ENCODE measurements around the gene DENND5A. TPM values are rescaled to one million over a fixed set of nuclear protein-coding genes. Genes with fewer than 3 reads are reported as not detected.
"Not testable (repeated sequence)": the region's sequence is repeated elsewhere in the genome, so short reads cannot be mapped to it uniquely, and the experiment has no call there.

Gene DENND5A
- polyA plus RNA-seq, 1 donor, result 28.5 TPM

GRCh38 chr11:9266132-9266736 is 1.1 kb upstream of the DENND5A start:
- Histone ChIP-seq H3K4me1 (ENCODE audit: control insufficient read depth, insufficient read depth, low read length) (peaks cover 10% of the 10 kb centered on the region), H3K27ac (ENCODE audit: low read length) (no peak overlapping the region)
- WGBS (ENCODE audit: insufficient coverage, low lambda C conversion rate), result 30% methylated on average over 2 of the region's 13 CpGs

GRCh38 chr11:9264316-9265210 is 587 bp downstream of the DENND5A start:
- no peaks in the 10 kb centered on the region for H3K27me3 ChIP-seq (ENCODE audit: control insufficient read depth, insufficient read depth, low read length)
- peak overlapping the region; percentile 96 for H3K4me3 ChIP-seq (ENCODE audit: low read length)
- peak overlapping the region; percentile 86 for H3K27ac ChIP-seq (ENCODE audit: low read length)
- H3K36me3 ChIP-seq (ENCODE audit: control insufficient read depth, insufficient read depth, low read length), result no peaks in the 10 kb centered on the region
- DNase-seq, result peak; percentile 43 to 73
- H3K4me1 ChIP-seq (ENCODE audit: control insufficient read depth, insufficient read depth, low read length), result peaks cover 10% of the 10 kb centered on the region
- no CpG with 5 or more reads among the region's 76 CpGs for WGBS (ENCODE audit: insufficient coverage, low lambda C conversion rate)
- no peaks in the 10 kb centered on the region for H3K9me3 ChIP-seq (ENCODE audit: control insufficient read depth, low read depth, low read length)

More at GRCh38 chr11:9266132-9266736, 1.1 kb upstream of the DENND5A start:
- DNase-seq, result peak in 1 of 2 donors; percentile 45
- Histone ChIP-seq H3K9me3 (ENCODE audit: control insufficient read depth, low read depth, low read length) (no peaks in the 10 kb centered on the region), H3K27me3 (ENCODE audit: control insufficient read depth, insufficient read depth, low read length) (no peaks in the 10 kb centered on the region), H3K4me3 (ENCODE audit: low read length) (peak overlapping the region; percentile 59), H3K36me3 (ENCODE audit: control insufficient read depth, insufficient read depth, low read length) (no peaks in the 10 kb centered on the region)

GRCh38 chr11:9263840-9264315 is 1.3 kb downstream of the DENND5A start:
- Histone ChIP-seq H3K27me3 (ENCODE audit: control insufficient read depth, insufficient read depth, low read length) (no peaks in the 10 kb centered on the region), H3K27ac (ENCODE audit: low read length) (peak overlapping the region; percentile 86), H3K4me3 (ENCODE audit: low read length) (peak overlapping the region; percentile 96), H3K4me1 (ENCODE audit: control insufficient read depth, insufficient read depth, low read length) (peaks cover 10% of the 10 kb centered on the region), H3K9me3 (ENCODE audit: control insufficient read depth, low read depth, low read length) (no peaks in the 10 kb centered on the region), H3K36me3 (ENCODE audit: control insufficient read depth, insufficient read depth, low read length) (no peaks in the 10 kb centered on the region)
- DNase-seq, result no peak
- WGBS (ENCODE audit: insufficient coverage, low lambda C conversion rate), result 40% methylated on average over 1 of the region's 9 CpGs

GRCh38 chr11:9260838-9261146 is 4.4 kb downstream of the DENND5A start:
- H3K4me3 ChIP-seq (ENCODE audit: low read length); DNase-seq; H3K4me1 ChIP-seq (ENCODE audit: control insufficient read depth, insufficient read depth, low read length); H3K9me3 ChIP-seq (ENCODE audit: control insufficient read depth, low read depth, low read length); H3K27me3 ChIP-seq (ENCODE audit: control insufficient read depth, insufficient read depth, low read length); H3K36me3 ChIP-seq (ENCODE audit: control insufficient read depth, insufficient read depth, low read length); H3K27ac ChIP-seq (ENCODE audit: low read length): not testable (repeated sequence)
- WGBS (ENCODE audit: insufficient coverage, low lambda C conversion rate), result no CpG with 5 or more reads among the region's 2 CpGs

- Histone ChIP-seq H3K4me3 (ENCODE audit: low read length) (no peak overlapping the region), H3K9me3 (ENCODE audit: control insufficient read depth, low read depth, low read length) (no peaks in the 10 kb centered on the region), H3K27me3 (ENCODE audit: control insufficient read depth, insufficient read depth, low read length) (no peaks in the 10 kb centered on the region), H3K4me1 (ENCODE audit: control insufficient read depth, insufficient read depth, low read length) (peaks cover 5% of the 10 kb centered on the region), H3K27ac (ENCODE audit: low read length) (no peak overlapping the region), H3K36me3 (ENCODE audit: control insufficient read depth, insufficient read depth, low read length) (no peaks in the 10 kb centered on the region)
- WGBS (ENCODE audit: insufficient coverage, low lambda C conversion rate), result no CpG with 5 or more reads among the region's 4 CpGs
- no peak for DNase-seq
Observed at GRCh38 chr11:9259981-9260837, 4.9 kb downstream of the DENND5A start.

GRCh38 chr11:9258279-9258678 is 6.9 kb downstream of the DENND5A start:
- H3K4me3 ChIP-seq (ENCODE audit: low read length); H3K36me3 ChIP-seq (ENCODE audit: control insufficient read depth, insufficient read depth, low read length); DNase-seq; H3K27me3 ChIP-seq (ENCODE audit: control insufficient read depth, insufficient read depth, low read length); H3K4me1 ChIP-seq (ENCODE audit: control insufficient read depth, insufficient read depth, low read length); H3K27ac ChIP-seq (ENCODE audit: low read length); H3K9me3 ChIP-seq (ENCODE audit: control insufficient read depth, low read depth, low read length): not testable (repeated sequence)
- WGBS (ENCODE audit: insufficient coverage, low lambda C conversion rate), result no CpG with 5 or more reads among the region's 4 CpGs

GRCh38 chr11:9254416-9254815 is 10.7 kb downstream of the DENND5A start:
- no peak overlapping the region for H3K4me3 ChIP-seq (ENCODE audit: low read length)
- H3K4me1 ChIP-seq (ENCODE audit: control insufficient read depth, insufficient read depth, low read length), result no peaks in the 10 kb centered on the region
- H3K36me3 ChIP-seq (ENCODE audit: control insufficient read depth, insufficient read depth, low read length), result no peaks in the 10 kb centered on the region
- no CpG with 5 or more reads among the region's 3 CpGs for WGBS (ENCODE audit: insufficient coverage, low lambda C conversion rate)
- H3K27ac ChIP-seq (ENCODE audit: low read length), result no peak overlapping the region
- no peaks in the 10 kb centered on the region for H3K9me3 ChIP-seq (ENCODE audit: control insufficient read depth, low read depth, low read length)
- H3K27me3 ChIP-seq (ENCODE audit: control insufficient read depth, insufficient read depth, low read length), result no peaks in the 10 kb centered on the region
- DNase-seq, result no peak

GRCh38 chr11:9253086-9253485 is 12.1 kb downstream of the DENND5A start:
- WGBS (ENCODE audit: insufficient coverage, low lambda C conversion rate), result 90% methylated on average over 2 of the region's 3 CpGs
- DNase-seq, result no peak

GRCh38 chr11:9251311-9251710 is 13.8 kb downstream of the DENND5A start:
- no peak for DNase-seq
- Histone ChIP-seq H3K27me3 (ENCODE audit: control insufficient read depth, insufficient read depth, low read length) (no peaks in the 10 kb centered on the region), H3K36me3 (ENCODE audit: control insufficient read depth, insufficient read depth, low read length) (no peaks in the 10 kb centered on the region), H3K4me3 (ENCODE audit: low read length) (no peak overlapping the region), H3K9me3 (ENCODE audit: control insufficient read depth, low read depth, low read length) (no peaks in the 10 kb centered on the region), H3K4me1 (ENCODE audit: control insufficient read depth, insufficient read depth, low read length) (no peaks in the 10 kb centered on the region), H3K27ac (ENCODE audit: low read length) (no peak overlapping the region)
- WGBS (ENCODE audit: insufficient coverage, low lambda C conversion rate), result no CpG with 5 or more reads among the region's 3 CpGs

More at GRCh38 chr11:9253086-9253485, 12.1 kb downstream of the DENND5A start:
- H3K27ac ChIP-seq (ENCODE audit: low read length), result no peak overlapping the region
- H3K4me3 ChIP-seq (ENCODE audit: low read length), result no peak overlapping the region
- no peaks in the 10 kb centered on the region for H3K9me3 ChIP-seq (ENCODE audit: control insufficient read depth, low read depth, low read length)
- no peaks in the 10 kb centered on the region for H3K27me3 ChIP-seq (ENCODE audit: control insufficient read depth, insufficient read depth, low read length)
- no peaks in the 10 kb centered on the region for H3K4me1 ChIP-seq (ENCODE audit: control insufficient read depth, insufficient read depth, low read length)
- no peaks in the 10 kb centered on the region for H3K36me3 ChIP-seq (ENCODE audit: control insufficient read depth, insufficient read depth, low read length)

GRCh38 chr11:9250139-9250582 is 15.0 kb downstream of the DENND5A start:
- Histone ChIP-seq H3K27ac (ENCODE audit: low read length) (no peak overlapping the region), H3K9me3 (ENCODE audit: control insufficient read depth, low read depth, low read length) (no peaks in the 10 kb centered on the region), H3K27me3 (ENCODE audit: control insufficient read depth, insufficient read depth, low read length) (no peaks in the 10 kb centered on the region), H3K4me3 (ENCODE audit: low read length) (no peak overlapping the region), H3K36me3 (ENCODE audit: control insufficient read depth, insufficient read depth, low read length) (no peaks in the 10 kb centered on the region), H3K4me1 (ENCODE audit: control insufficient read depth, insufficient read depth, low read length) (no peaks in the 10 kb centered on the region)
- WGBS (ENCODE audit: insufficient coverage, low lambda C conversion rate), result no CpG with 5 or more reads among the region's 2 CpGs
- DNase-seq, result no peak
